K562 (cell line): ENCODE results near the gene FUCA2. TPM values are rescaled to one million over a fixed set of nuclear protein-coding genes. Genes with fewer than 3 reads are reported as not detected.

Experiments
- ATAC-seq: fragments of 200-7000 bp; cut with Tn5 transposase; 3 replicates; pipeline ENCODE4 v1.9.1; 2020; ENCODE audit warnings: moderate library complexity
- BruUV-seq: library from RNA; stranded (reverse); fragments of 400-500 nt; replicated peaks from 2 replicates; lab custom pipeline; 2021; lab: Mats Ljungman, UMichigan
- CTCF ChIA-PET: fragments of 300-600 bp; formaldehyde crosslinking; extraction: SDS; loops from one replicate; lab custom pipeline; 2021; ENCODE audit warnings: low intra/inter-chr PET ratio; lab: Yijun Ruan, JAX
- POLR2A ChIA-PET: fragments of 300-600, 350-650 bp; sonication (Branson Sonifier 250); formaldehyde crosslinking; extraction: SDS; loops from one replicate; lab custom pipeline; 2021; ENCODE audit warnings: antibody characterized with exemption, inconsistent platforms; lab: Yijun Ruan, JAX
- DNase-seq, 4 experiments: peaks; one replicate each; pipeline versions ENCODE4 v3.0.0 to v3.0.0-alpha.2; 2011 to 2018; ENCODE audit warnings: low spot score in 3 of 4, mixed read lengths in 3 of 4; ENCODE audit errors: extremely low read depth in 1 of 4
- FAIRE-seq: peaks from 2 replicates; lab custom pipeline; 2011; peaks lifted over from hg19 to GRCh38; lab: Jason Lieb, UNC
- H2AFZ ChIP-seq: 2 replicates; pipeline ENCODE4 v1.6.0; 2011; ENCODE audit warnings: low read depth, low read length, control low read depth, inconsistent platforms
- H3K27ac ChIP-seq: fragments of 200-600 bp; 3 replicates; pipeline ENCODE4 v1.8.0; 2011; ENCODE audit warnings: low read depth, mild to moderate bottlenecking, control low read depth, inconsistent platforms, low read length, moderate library complexity, mixed read lengths; ENCODE audit errors: extremely low read depth
- H3K27me3 ChIP-seq, 2 experiments: fragments of 300-600 bp in 1 of 2; 2 replicates in 1 of 2; 3 replicates in 1 of 2; pipeline versions ENCODE4 v1.6.0 to v1.8.0; 2011; ENCODE audit warnings: inconsistent platforms in 2 of 2, low read length in 2 of 2, mild to moderate bottlenecking in 1 of 2, mixed read lengths in 1 of 2, moderate library complexity in 1 of 2; ENCODE audit not compliant: control insufficient read depth in 2 of 2, insufficient read depth in 2 of 2
- H3K36me3 ChIP-seq: fragments of 300-600 bp; 3 replicates; pipeline ENCODE4 v1.8.0; 2011; ENCODE audit warnings: mild to moderate bottlenecking, low read length, inconsistent platforms; ENCODE audit not compliant: control insufficient read depth, insufficient read depth
- H3K4me1 ChIP-seq, 2 experiments: fragments of 200-600 bp in 1 of 2; replicated peaks in 1 of 2; 2 replicates in 1 of 2; 3 replicates in 1 of 2; pipeline versions ENCODE4 v1.5.1 to v1.8.0; 2011; ENCODE audit warnings: inconsistent platforms in 2 of 2, low read length in 2 of 2, mild to moderate bottlenecking in 1 of 2, mixed read lengths in 1 of 2, moderate library complexity in 1 of 2; ENCODE audit not compliant: control insufficient read depth in 2 of 2, insufficient read depth in 2 of 2
- H3K4me2 ChIP-seq: 2 replicates; pipeline ENCODE4 v1.6.1; 2011; ENCODE audit warnings: low read length, control low read depth, inconsistent platforms, mixed read lengths; ENCODE audit not compliant: insufficient read depth
- H3K4me3 ChIP-seq: fragments of 200-600 bp; sonication (generic), shearing (Covaris generic); 2 replicates; pipeline ENCODE4 v1.5.1; 2016; ENCODE audit warnings: control low read depth, inconsistent platforms
- H3K79me2 ChIP-seq: fragments of 200-600 bp; 3 replicates; pipeline ENCODE4 v1.8.0; 2011; ENCODE audit warnings: low read length, inconsistent platforms; ENCODE audit not compliant: control insufficient read depth, insufficient read depth
- H3K9ac ChIP-seq, 2 experiments: 2 replicates each; pipeline versions ENCODE4 v1.6.0 to v1.6.1; 2011; ENCODE audit warnings: low read depth in 2 of 2, low read length in 2 of 2, control low read depth in 1 of 2, inconsistent platforms in 1 of 2, mild to moderate bottlenecking in 1 of 2, mixed read lengths in 1 of 2; ENCODE audit not compliant: insufficient read depth in 1 of 2
- H3K9me1 ChIP-seq: one replicate; pipeline ENCODE4 v1.6.0; 2011; ENCODE audit warnings: inconsistent platforms, mild to moderate bottlenecking, low read length, moderate library complexity; ENCODE audit not compliant: control insufficient read depth, insufficient read depth
- H3K9me3 ChIP-seq: replicated peaks from 2 replicates; pipeline ENCODE4 v1.5.1; 2011; ENCODE audit warnings: low read depth, low read length, inconsistent platforms; ENCODE audit not compliant: control insufficient read depth, insufficient read depth
- H4K20me1 ChIP-seq: replicated peaks from 2 replicates; pipeline ENCODE4 v1.6.1; 2011; ENCODE audit warnings: low read length, inconsistent platforms, mixed read lengths; ENCODE audit not compliant: control insufficient read depth, insufficient read depth
- CBX2 ChIP-seq: fragments of 200-600 bp; sonication (generic); IDR thresholded peaks from one replicate; pipeline ENCODE4 v1.6.1; 2012; ENCODE audit warnings: mild to moderate bottlenecking, low read length, inconsistent platforms; ENCODE audit not compliant: insufficient read depth, poor library complexity, severe bottlenecking
- HNRNPH1 ChIP-seq: fragments of 200-400 bp; formaldehyde crosslinking; optimal IDR thresholded peaks from 2 replicates; pipeline ENCODE3; 2017; ENCODE audit warnings: low read depth, mild to moderate bottlenecking, low read length, moderate library complexity
- KLF10 ChIP-seq: fragments of 250-450 bp; sonication (Bioruptor Pico); IDR thresholded peaks from 2 replicates; pipeline ENCODE4 v1.6.1; 2021; ENCODE audit warnings: matching md5 sums
- LCOR ChIP-seq: sonication (generic); formaldehyde crosslinking; IDR thresholded peaks from 2 replicates; pipeline ENCODE4 v1.8.0; 2022; ENCODE audit warnings: mild to moderate bottlenecking, missing genetic modification reagents
- MXI1 ChIP-seq: IDR thresholded peaks from 2 replicates; pipeline ENCODE4 v1.6.1; 2011; ENCODE audit warnings: low read depth, mild to moderate bottlenecking, improper control_type of control experiment, low read length
- POLR2AphosphoS5 ChIP-seq: IDR thresholded peaks from 2 replicates; pipeline ENCODE4 v1.6.1; 2011; ENCODE audit warnings: mild to moderate bottlenecking, low read depth, low read length, moderate library complexity; ENCODE audit not compliant: control insufficient read depth, insufficient read depth
- POLR3A ChIP-seq: IDR thresholded peaks from 2 replicates; pipeline ENCODE4 v1.6.1; 2011; ENCODE audit warnings: borderline replicate concordance, mild to moderate bottlenecking, moderate library complexity; ENCODE audit not compliant: insufficient read length, insufficient read depth; ENCODE audit errors: extremely low read depth
- RAD21 ChIP-seq, 2 experiments: fragments of 250-450 bp in 1 of 2; fragments of 450-650 bp in 1 of 2; sonication (Bioruptor Pico) in 1 of 2; formaldehyde crosslinking in 1 of 2; IDR thresholded peaks in 1 of 2; conservative IDR thresholded peaks in 1 of 2; 2 replicates each; pipeline versions ENCODE4 v1.4.0 to v1.8.0; 2020 to 2022; ENCODE audit warnings: mild to moderate bottlenecking in 2 of 2, moderate library complexity in 1 of 2
- RBM15 ChIP-seq: fragments of 200-400 bp; formaldehyde crosslinking; IDR thresholded peaks from 2 replicates; pipeline ENCODE4 v1.6.1; 2018; ENCODE audit warnings: mild to moderate bottlenecking, low read length, moderate library complexity; ENCODE audit not compliant: insufficient read depth
- SMC3 ChIP-seq: conservative IDR thresholded peaks from 2 replicates; pipeline ENCODE4 v1.6.1; 2011; ENCODE audit warnings: low read depth, low read length, improper control_type of control experiment; ENCODE audit not compliant: insufficient read depth
- YBX1 ChIP-seq: fragments of 450-650 bp; IDR thresholded peaks from 2 replicates; pipeline ENCODE4 v1.7.1; 2016; ENCODE audit warnings: mild to moderate bottlenecking
- ZNF3 ChIP-seq: fragments of 250-450 bp; sonication (Bioruptor Pico); IDR thresholded peaks from 2 replicates; pipeline ENCODE4 v1.5.0; 2021; ENCODE audit warnings: mild to moderate bottlenecking, moderate library complexity
- ZNF75A ChIP-seq: fragments of 450-650 bp; formaldehyde crosslinking; IDR thresholded peaks from 2 replicates; pipeline ENCODE4 v1.4.0; 2020; ENCODE audit warnings: mild to moderate bottlenecking
- ZNF778 ChIP-seq: fragments of 450-650 bp; formaldehyde crosslinking; IDR thresholded peaks from 2 replicates; pipeline ENCODE4 v1.4.0; 2020; ENCODE audit warnings: mild to moderate bottlenecking, moderate library complexity
- WGBS: fragments of 100-300 bp; shearing (Covaris generic); methylation state at CpG from one replicate; pipeline ENCODE4 v1.1.6; 2016; ENCODE audit warnings: low coverage, mixed read lengths; ENCODE audit not compliant: insufficient coverage; ENCODE audit errors: missing lambda C conversion rate; 5-methylcytosine and 5-hydroxymethylcytosine counted together
- in situ Hi-C: fragments of 300-500 bp; cut with MboI; formaldehyde crosslinking; loops from 4 replicates; pipeline ENCODE4 v1.15.0; 2018; ENCODE audit warnings: inconsistent platforms, mixed read lengths
- intact Hi-C: fragments of 100-400 bp; cut with micrococcal nuclease; formaldehyde crosslinking; loops from 2 replicates; pipeline ENCODE4 v1.14.2; 2022
- polyA plus RNA-seq, 8 experiments: library from polyadenylated mRNA; depleted of rRNA in 4 of 8; stranded (reverse) in 5 of 8; unstranded in 3 of 8; fragments of >200 nt; fragmentation: Nextera tagmentation in 2 of 8; fragmentation: Illumina TruSeq in 1 of 8; extraction: Ambion mirVana in 2 of 8; extraction: Trizol in 1 of 8; gene quantifications; 2 replicates each; pipeline versions ENCODE4 v1.2.1 to v1.2.3, GENCODE V29; 2011 to 2014; ENCODE audit warnings: inconsistent platforms in 1 of 8, missing spikeins in 1 of 8
- total RNA-seq, 7 experiments: library from RNA; depleted of rRNA in 6 of 7; stranded (reverse); fragments of >200 nt in 6 of 7; fragmentation: Illumina TruSeq in 2 of 7; extraction: Trizol in 2 of 7; gene quantifications; 2 replicates each; pipeline versions ENCODE4 v1.2.1 to v1.2.3, GENCODE V29; 2011 to 2021; ENCODE audit warnings: low replicate concordance in 1 of 7
- TF ChIP-seq, protein P1 (sequence below): fragments of 450-650 bp; IDR thresholded peaks from 2 replicates; pipeline ENCODE4 v1.6.1; 2018; ENCODE audit warnings: mild to moderate bottlenecking, low read depth; ENCODE audit not compliant: partially characterized antibody
- TF ChIP-seq, protein P2 (sequence below): fragments of 450-650 bp; formaldehyde crosslinking; IDR thresholded peaks from 2 replicates; pipeline ENCODE4 v1.4.0; 2020; ENCODE audit warnings: mild to moderate bottlenecking, mixed read lengths
- TF ChIP-seq, protein P3 (sequence below), 3 experiments: IDR thresholded peaks in 2 of 3; conservative IDR thresholded peaks in 1 of 3; 2 replicates each; pipeline ENCODE4 v1.5.1; 2011 to 2012; ENCODE audit warnings: low read length in 3 of 3, mild to moderate bottlenecking in 3 of 3, control low read depth in 2 of 3, improper control_type of control experiment in 1 of 3, inconsistent platforms in 1 of 3, low read depth in 1 of 3, mixed read lengths in 1 of 3, moderate library complexity in 1 of 3; ENCODE audit not compliant: insufficient read depth in 2 of 3

FUCA2 gene
- total and polyA plus RNA-seq, 9 of the 15 experiments (the other 6 are each of a cell fraction or from before 2014, with no cell fraction given) = 20.6 to 112 (median 79.3) TPM

DNA sequence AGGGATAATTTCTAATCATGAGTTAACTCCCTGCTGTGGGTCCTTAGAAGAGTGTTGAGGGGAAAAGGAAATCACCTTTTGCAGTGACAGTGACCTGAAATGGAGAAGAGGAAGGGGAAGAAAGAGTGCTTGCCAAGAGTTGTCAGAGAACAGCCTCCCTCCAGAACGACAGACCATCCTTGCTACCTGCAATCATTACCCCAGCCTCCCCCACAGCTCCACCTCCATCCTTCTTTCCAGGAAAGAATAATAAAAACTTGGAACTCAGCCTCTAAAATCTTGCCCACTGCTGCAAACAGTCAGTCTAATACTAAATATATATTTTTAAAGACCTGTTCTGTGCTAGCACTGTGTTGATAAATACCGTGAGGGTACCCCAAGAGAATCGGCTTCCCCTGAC lies 28.7 kb upstream of the FUCA2 start (continued):
- TF ChIP-seq, protein P1, sequence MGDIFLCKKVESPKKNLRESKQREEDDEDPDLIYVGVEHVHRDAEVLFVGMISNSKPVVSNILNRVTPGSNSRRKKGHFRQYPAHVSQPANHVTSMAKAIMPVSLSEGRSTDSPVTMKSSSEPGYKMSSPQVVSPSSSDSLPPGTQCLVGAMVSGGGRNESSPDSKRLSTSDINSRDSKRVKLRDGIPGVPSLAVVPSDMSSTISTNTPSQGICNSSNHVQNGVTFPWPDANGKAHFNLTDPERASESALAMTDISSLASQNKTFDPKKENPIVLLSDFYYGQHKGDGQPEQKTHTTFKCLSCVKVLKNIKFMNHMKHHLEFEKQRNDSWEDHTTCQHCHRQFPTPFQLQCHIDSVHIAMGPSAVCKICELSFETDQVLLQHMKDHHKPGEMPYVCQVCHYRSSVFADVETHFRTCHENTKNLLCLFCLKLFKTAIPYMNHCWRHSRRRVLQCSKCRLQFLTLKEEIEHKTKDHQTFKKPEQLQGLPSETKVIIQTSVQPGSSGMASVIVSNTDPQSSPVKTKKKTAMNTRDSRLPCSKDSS = no peak
- TF ChIP-seq RAD21 (CRISPR knock-in tag; conservative IDR thresholded peaks at IDR 0.05 in 1 of 2, IDR thresholded peaks at IDR 0.05 in 1 of 2) (no peak), HNRNPH1 (no peak), ZNF75A (CRISPR knock-in tag) (no peak)

DNA sequence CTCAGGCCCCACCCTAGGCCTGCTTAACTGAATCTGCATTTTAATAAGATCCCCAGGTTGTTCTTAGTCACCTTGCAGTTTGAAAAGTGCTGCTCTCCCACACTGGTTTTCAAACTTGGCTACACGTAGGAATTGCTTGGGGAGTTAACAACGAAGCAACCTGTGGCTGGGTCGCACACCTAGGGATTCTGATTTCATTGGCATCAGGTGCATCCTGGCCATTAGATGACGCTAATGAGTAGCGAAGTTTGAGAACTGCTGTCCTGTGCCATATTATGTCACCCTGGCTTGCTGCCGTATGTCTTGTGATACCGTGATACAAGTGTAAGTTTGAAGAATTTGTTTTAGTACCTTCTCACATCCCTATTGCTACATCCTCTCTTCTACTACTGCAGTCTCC lies 28.2 kb upstream of the FUCA2 start:
- POLR2A ChIA-PET = no interaction called here
- DNase-seq (no peak), ATAC-seq (peak; percentile 54), FAIRE-seq (peak; percentile 40)
- Histone ChIP-seq H3K27me3 (peaks cover 24 to 34% of the 10 kb centered on the region in 2 experiments), H3K4me2 (no peak overlapping the region), H2AFZ (no peak overlapping the region), H4K20me1 (no peaks in the 10 kb centered on the region), H3K4me1 (peaks cover 0 to 7% of the 10 kb centered on the region in 2 experiments; a peak in 2 of 5 replicates), H3K27ac (no peak overlapping the region), H3K36me3 (no peaks in the 10 kb centered on the region), H3K9me3 (no peaks in the 10 kb centered on the region), H3K79me2 (no peaks in the 10 kb centered on the region), H3K9ac (no peak overlapping the region), H3K9me1 (no peaks in the 10 kb centered on the region), H3K4me3 (no peak overlapping the region)
- BruUV-seq = no TSS peak
- CTCF ChIA-PET = no interaction called here
- WGBS = 11% methylated on average over 7 of the region's 7 CpGs
- in situ Hi-C loops (no loop called here), intact Hi-C loops (no loop called here)
- TF ChIP-seq RBM15 (no peak), LCOR (no peak), POLR3A (no peak), ZNF3 (CRISPR knock-in tag) (no peak), CBX2 (no peak), MXI1 (no peak), KLF10 (CRISPR knock-in tag) (no peak), POLR2AphosphoS5 (no peak), YBX1 (no peak), ZNF778 (CRISPR knock-in tag) (no peak), SMC3 (no peak)
- TF ChIP-seq, protein P2, sequence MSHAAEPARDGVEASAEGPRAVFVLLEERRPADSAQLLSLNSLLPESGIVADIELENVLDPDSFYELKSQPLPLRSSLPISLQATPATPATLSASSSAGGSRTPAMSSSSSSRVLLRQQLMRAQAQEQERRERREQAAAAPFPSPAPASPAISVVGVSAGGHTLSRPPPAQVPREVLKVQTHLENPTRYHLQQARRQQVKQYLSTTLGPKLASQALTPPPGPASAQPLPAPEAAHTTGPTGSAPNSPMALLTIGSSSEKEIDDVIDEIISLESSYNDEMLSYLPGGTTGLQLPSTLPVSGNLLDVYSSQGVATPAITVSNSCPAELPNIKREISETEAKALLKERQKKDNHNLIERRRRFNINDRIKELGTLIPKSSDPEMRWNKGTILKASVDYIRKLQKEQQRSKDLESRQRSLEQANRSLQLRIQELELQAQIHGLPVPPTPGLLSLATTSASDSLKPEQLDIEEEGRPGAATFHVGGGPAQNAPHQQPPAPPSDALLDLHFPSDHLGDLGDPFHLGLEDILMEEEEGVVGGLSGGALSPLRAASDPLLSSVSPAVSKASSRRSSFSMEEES (CRISPR knock-in tag) = no peak
- TF ChIP-seq, protein P3, sequence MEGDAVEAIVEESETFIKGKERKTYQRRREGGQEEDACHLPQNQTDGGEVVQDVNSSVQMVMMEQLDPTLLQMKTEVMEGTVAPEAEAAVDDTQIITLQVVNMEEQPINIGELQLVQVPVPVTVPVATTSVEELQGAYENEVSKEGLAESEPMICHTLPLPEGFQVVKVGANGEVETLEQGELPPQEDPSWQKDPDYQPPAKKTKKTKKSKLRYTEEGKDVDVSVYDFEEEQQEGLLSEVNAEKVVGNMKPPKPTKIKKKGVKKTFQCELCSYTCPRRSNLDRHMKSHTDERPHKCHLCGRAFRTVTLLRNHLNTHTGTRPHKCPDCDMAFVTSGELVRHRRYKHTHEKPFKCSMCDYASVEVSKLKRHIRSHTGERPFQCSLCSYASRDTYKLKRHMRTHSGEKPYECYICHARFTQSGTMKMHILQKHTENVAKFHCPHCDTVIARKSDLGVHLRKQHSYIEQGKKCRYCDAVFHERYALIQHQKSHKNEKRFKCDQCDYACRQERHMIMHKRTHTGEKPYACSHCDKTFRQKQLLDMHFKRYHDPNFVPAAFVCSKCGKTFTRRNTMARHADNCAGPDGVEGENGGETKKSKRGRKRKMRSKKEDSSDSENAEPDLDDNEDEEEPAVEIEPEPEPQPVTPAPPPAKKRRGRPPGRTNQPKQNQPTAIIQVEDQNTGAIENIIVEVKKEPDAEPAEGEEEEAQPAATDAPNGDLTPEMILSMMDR (IDR thresholded peaks at IDR 0.05 in 2 of 3, conservative IDR thresholded peaks at IDR 0.05 in 1 of 3; ENCODE audit: insufficient read depth in 2 of 3, low read depth in 1 of 3, low read length in 3 of 3) = peak in 2 of 3 experiments; percentile 13 to 35; a peak in 1 of 6 replicates
